Measurements from ENCODE around the gene SMIM13. TPM values are rescaled to one million over a fixed set of nuclear protein-coding genes. Genes with fewer than 3 reads are reported as not detected.

The SMIM13 gene
- 12.7 to 19.5 TPM (median 17.1 TPM) in 5 replicates for total RNA-seq (2022; extraction: Qiagen RNA extraction; ENCODE audit: low read depth)

GRCh38 chr6:11093626-11094410 is at the start of gene SMIM13:
SMIM13 (plus strand) TSS chr6:11093834; CDS start chr6:11094314, 480 bp downstream.

GRCh38 chr6:11043961-11044711 is 49.5 kb upstream of the SMIM13 start, which contains the start of gene ELOVL2:
ELOVL2 (minus strand) TSS chr6:11044305; CDS start chr6:11044230, 75 bp downstream.

GRCh38 chr6:11110921-11111768 is 17.5 kb downstream of the SMIM13 start, which contains the start of gene ERVFRD-1:
ERVFRD-1 (minus strand) TSS chr6:11111725; CDS start chr6:11105310, 6,415 bp downstream.

Other genes starting within 250 kb of the SMIM13 start
- 0.03 TPM in 1 of 5 replicates, not detected in the others for gene GCM2, start 211.8 kb upstream of the SMIM13 start, total RNA-seq (2022; extraction: Qiagen RNA extraction; ENCODE audit: low read depth)
- gene SYCP2L, start 206.8 kb upstream of the SMIM13 start, total RNA-seq (2022; extraction: Qiagen RNA extraction; ENCODE audit: low read depth) = 1.8 to 3.3 TPM (median 3.1 TPM) in 5 replicates
- 6.3 to 9.1 TPM (median 7.9 TPM) in 5 replicates for gene ELOVL2, start 49.5 kb upstream of the SMIM13 start, total RNA-seq (2022; extraction: Qiagen RNA extraction; ENCODE audit: low read depth)
- not detected in 5 replicates for gene ERVFRD-1, start 17.9 kb downstream of the SMIM13 start, total RNA-seq (2022; extraction: Qiagen RNA extraction; ENCODE audit: low read depth)
- gene NEDD9, start 138.8 kb downstream of the SMIM13 start, total RNA-seq (2022; extraction: Qiagen RNA extraction; ENCODE audit: low read depth) = 31.3 to 43.6 TPM (median 38.0 TPM) in 5 replicates

All from A549 treated with DMSO at 1 μM for 4 hours (cell line).